ENCODE results near the gene OR14A2.
"Not testable (repeated sequence)": the region's sequence is repeated elsewhere in the genome, so short reads cannot be mapped to it uniquely, and the experiment has no call there.

Gene OR14A2

GRCh38 chr1:247747616-247748015 lies 325 bp downstream of the OR14A2 start:
- no peak for TF ChIP-seq CTCF (IDR thresholded peaks at IDR 0.05)

GRCh38 chr1:247746391-247746935 lies 1.5 kb downstream of the OR14A2 start:
- no peaks in the 10 kb centered on the region for H3K27me3 ChIP-seq
- H3K4me1 ChIP-seq (ENCODE audit: control insufficient read depth in 1 of 2, insufficient read depth in 1 of 2, low read depth in 1 of 2, low read length in 1 of 2), result no peaks in the 10 kb centered on the region

More at GRCh38 chr1:247747616-247748015, 325 bp downstream of the OR14A2 start:
- Histone ChIP-seq H3K4me1 (ENCODE audit: control insufficient read depth in 1 of 2, insufficient read depth in 1 of 2, low read depth in 1 of 2, low read length in 1 of 2) (no peaks in the 10 kb centered on the region), H3K36me3 (no peaks in the 10 kb centered on the region), H3K4me3 (ENCODE audit: low read depth in 1 of 2, low read length in 1 of 2) (no peak overlapping the region), H3K9me3 (no peaks in the 10 kb centered on the region), H3K27me3 (no peaks in the 10 kb centered on the region), H3K27ac (no peak overlapping the region)

DNA sequence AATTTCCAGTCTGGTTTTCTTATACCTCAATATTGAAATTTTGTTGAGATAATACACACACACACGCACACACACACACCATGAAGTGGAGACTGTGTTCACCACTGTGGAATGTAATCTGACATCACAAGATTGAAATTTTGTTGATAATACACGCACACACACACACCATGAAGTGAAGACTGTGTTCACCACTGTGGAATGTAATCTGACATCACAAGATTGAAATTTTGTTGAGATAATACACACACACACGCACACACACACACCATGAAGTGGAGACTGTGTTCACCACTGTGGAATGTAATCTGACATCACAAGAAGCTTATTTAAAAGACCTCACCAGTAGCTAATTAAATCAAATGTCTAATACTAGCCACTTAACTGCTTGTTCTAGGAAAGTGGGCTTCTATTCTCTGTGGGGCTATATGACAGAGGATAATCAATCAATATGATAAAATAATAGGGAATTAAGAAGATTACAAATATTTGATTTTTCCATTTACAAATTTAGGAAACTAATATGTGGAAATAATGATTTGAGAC lies 5.7 kb downstream of the OR14A2 start:
- not testable (repeated sequence) for H3K4me1 ChIP-seq (ENCODE audit: control insufficient read depth in 1 of 2, insufficient read depth in 1 of 2, low read depth in 1 of 2, low read length in 1 of 2); H3K27ac ChIP-seq; H3K36me3 ChIP-seq; H3K9me3 ChIP-seq; H3K27me3 ChIP-seq; H3K4me3 ChIP-seq (ENCODE audit: low read depth in 1 of 2, low read length in 1 of 2)

More at GRCh38 chr1:247746391-247746935, 1.5 kb downstream of the OR14A2 start:
- TF ChIP-seq CTCF (IDR thresholded peaks at IDR 0.05), result no peak
- Histone ChIP-seq H3K4me3 (ENCODE audit: low read depth in 1 of 2, low read length in 1 of 2) (no peak overlapping the region), H3K27ac (no peak overlapping the region), H3K36me3 (no peaks in the 10 kb centered on the region), H3K9me3 (no peaks in the 10 kb centered on the region)

DNA sequence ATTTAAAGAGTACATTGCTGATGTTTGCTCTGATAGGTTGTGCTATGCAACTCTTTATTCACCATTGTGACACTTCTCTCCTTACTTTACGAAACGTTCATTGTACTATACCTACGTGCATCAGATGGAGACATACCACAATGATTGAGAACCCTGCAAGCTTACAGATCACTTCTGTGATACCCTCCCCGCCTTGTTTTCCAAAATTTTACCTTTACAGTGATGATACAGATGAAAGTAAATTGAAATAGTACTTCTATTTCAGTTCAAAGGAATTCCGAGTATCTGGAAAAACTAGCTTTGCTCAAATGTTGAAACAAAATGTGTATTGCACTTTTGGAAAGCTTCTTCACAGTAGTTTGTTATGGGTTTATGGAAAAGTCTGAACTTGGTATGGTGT lies 6.2 kb downstream of the OR14A2 start:
- no peak for TF ChIP-seq CTCF (IDR thresholded peaks at IDR 0.05)
- H3K36me3 ChIP-seq, result no peaks in the 10 kb centered on the region
- no peak overlapping the region for H3K27ac ChIP-seq
- H3K27me3 ChIP-seq, result no peaks in the 10 kb centered on the region
- H3K9me3 ChIP-seq, result no peaks in the 10 kb centered on the region
- H3K4me3 ChIP-seq (ENCODE audit: low read depth in 1 of 2, low read length in 1 of 2), result no peak overlapping the region
- no peaks in the 10 kb centered on the region for H3K4me1 ChIP-seq (ENCODE audit: control insufficient read depth in 1 of 2, insufficient read depth in 1 of 2, low read depth in 1 of 2, low read length in 1 of 2)

- Histone ChIP-seq H3K4me1 (ENCODE audit: control insufficient read depth in 1 of 2, insufficient read depth in 1 of 2, low read depth in 1 of 2, low read length in 1 of 2) (no peaks in the 10 kb centered on the region), H3K27ac (no peak overlapping the region), H3K36me3 (no peaks in the 10 kb centered on the region), H3K27me3 (no peaks in the 10 kb centered on the region), H3K4me3 (ENCODE audit: low read depth in 1 of 2, low read length in 1 of 2) (no peak overlapping the region), H3K9me3 (no peaks in the 10 kb centered on the region)
- no peak for TF ChIP-seq CTCF (IDR thresholded peaks at IDR 0.05)
Measured at GRCh38 chr1:247740721-247741120, 7.2 kb downstream of the OR14A2 start.

- Histone ChIP-seq H3K36me3 (no peaks in the 10 kb centered on the region), H3K4me1 (ENCODE audit: control insufficient read depth in 1 of 2, insufficient read depth in 1 of 2, low read depth in 1 of 2, low read length in 1 of 2) (no peaks in the 10 kb centered on the region), H3K9me3 (no peaks in the 10 kb centered on the region), H3K27me3 (no peaks in the 10 kb centered on the region), H3K27ac (no peak within 1 kb of the TSS), H3K4me3 (ENCODE audit: low read depth in 1 of 2, low read length in 1 of 2) (no peak within 1 kb of the TSS)
- no peak for TF ChIP-seq CTCF (IDR thresholded peaks at IDR 0.05)
Measured at GRCh38 chr1:247738315-247738714, 9.6 kb downstream of the OR14A2 start, which contains the start of gene OR14K1. Gene OR14K1, plus strand, starts transcription at chr1:247738615. Its CDS starts 0 bp downstream, at chr1:247738615.
